CD14-positive monocyte (primary cell): Measurements from ENCODE around the gene TGM1. TPM values are rescaled to one million over a fixed set of nuclear protein-coding genes. Genes with fewer than 3 reads are reported as not detected.

Experiments used
- DNase-seq, 3 donors: peaks; one replicate each; pipeline ENCODE4 v3.0.0-alpha.2; 2011 to 2022
- H2AFZ ChIP-seq: 2 replicates; pipeline ENCODE4 v1.6.0; 2012; ENCODE audit warnings: mild to moderate bottlenecking, low read depth, low read length, inconsistent platforms; ENCODE audit not compliant: insufficient read depth, poor library complexity, severe bottlenecking
- H3K27ac ChIP-seq, 2 donors: 1 replicate in 1 of 2; 2 replicates in 1 of 2; pipeline ENCODE4 v1.5.1; 2012 to 2013; ENCODE audit warnings: low read length in 2 of 2, control low read depth in 1 of 2, inconsistent platforms in 1 of 2, low read depth in 1 of 2, mild to moderate bottlenecking in 1 of 2
- H3K27me3 ChIP-seq, 2 donors: one replicate each; pipeline versions ENCODE4 v1.6.0 to v1.6.1; 2011 to 2013; ENCODE audit warnings: low read length in 2 of 2; ENCODE audit not compliant: control insufficient read depth in 2 of 2, insufficient read depth in 2 of 2
- H3K36me3 ChIP-seq, 2 donors: replicated peaks in 1 of 2; 1 replicate in 1 of 2; 2 replicates in 1 of 2; pipeline versions ENCODE4 v1.5.1 to v1.6.1; 2012 to 2013; ENCODE audit warnings: low read length in 2 of 2, control low read depth in 1 of 2, inconsistent platforms in 1 of 2, mild to moderate bottlenecking in 1 of 2; ENCODE audit not compliant: insufficient read depth in 2 of 2, control insufficient read depth in 1 of 2
- H3K4me1 ChIP-seq, 2 donors: 1 replicate in 1 of 2; 2 replicates in 1 of 2; pipeline versions ENCODE4 v1.5.1 to v1.6.1; 2012 to 2013; ENCODE audit warnings: low read length in 2 of 2, control low read depth in 1 of 2, inconsistent platforms in 1 of 2, mild to moderate bottlenecking in 1 of 2, moderate library complexity in 1 of 2; ENCODE audit not compliant: insufficient read depth in 2 of 2, control insufficient read depth in 1 of 2
- H3K4me2 ChIP-seq: replicated peaks from 2 replicates; pipeline ENCODE3; 2012; ENCODE audit warnings: low read length, moderate library complexity, mild to moderate bottlenecking; ENCODE audit not compliant: poor library complexity, severe bottlenecking; ENCODE audit errors: extremely low read depth
- H3K4me3 ChIP-seq, 3 experiments: fragments of 200-600 bp in 1 of 3; sonication (generic) in 1 of 3; replicated peaks in 1 of 3; 1 replicate in 2 of 3; 2 replicates in 1 of 3; pipeline ENCODE4 v1.5.1; 2011 to 2013; ENCODE audit warnings: low read length in 3 of 3, mild to moderate bottlenecking in 3 of 3, control low read depth in 2 of 3, low read depth in 2 of 3, inconsistent platforms in 1 of 3, moderate library complexity in 1 of 3
- H3K79me2 ChIP-seq: 2 replicates; pipeline ENCODE4 v1.6.0; 2012; ENCODE audit warnings: mild to moderate bottlenecking, control low read depth, inconsistent platforms, low read length, moderate library complexity; ENCODE audit not compliant: insufficient read depth
- H3K9ac ChIP-seq: 2 replicates; pipeline ENCODE4 v1.6.0; 2017; ENCODE audit warnings: low read length, mild to moderate bottlenecking; ENCODE audit not compliant: insufficient read depth, poor library complexity, severe bottlenecking
- H3K9me3 ChIP-seq, 2 donors: replicated peaks in 1 of 2; 1 replicate in 1 of 2; 2 replicates in 1 of 2; pipeline versions ENCODE4 v1.5.1 to v1.6.1; 2012 to 2013; ENCODE audit warnings: low read length in 2 of 2, control low read depth in 1 of 2; ENCODE audit not compliant: control insufficient read depth in 1 of 2, insufficient read depth in 1 of 2
- H4K20me1 ChIP-seq: 2 replicates; pipeline ENCODE4 v1.6.0; 2012; ENCODE audit warnings: mild to moderate bottlenecking, low read length, control low read depth, moderate library complexity; ENCODE audit not compliant: insufficient read depth
- H3K27ac Mint-ChIP-seq, 7 donors: one replicate each; pipeline ENCODE4 v1.8.0; 2020; ENCODE audit warnings: mild to moderate bottlenecking in 7 of 7, mixed read lengths in 7 of 7, moderate library complexity in 6 of 7, inconsistent platforms in 2 of 7
- H3K27me3 Mint-ChIP-seq, 3 donors: one replicate each; pipeline ENCODE4 v1.8.0; 2021 to 2022; ENCODE audit warnings: low read depth in 3 of 3, mild to moderate bottlenecking in 3 of 3, mixed read lengths in 3 of 3, moderate library complexity in 3 of 3, inconsistent platforms in 1 of 3
- H3K36me3 Mint-ChIP-seq, 2 donors: one replicate each; pipeline ENCODE4 v1.8.0; 2020; ENCODE audit warnings: mixed read lengths in 2 of 2, inconsistent platforms in 1 of 2, mild to moderate bottlenecking in 1 of 2
- H3K4me1 Mint-ChIP-seq: one replicate; pipeline ENCODE4 v1.8.0; 2020; ENCODE audit warnings: mild to moderate bottlenecking, mixed read lengths
- H3K4me3 Mint-ChIP-seq, 2 donors: one replicate each; pipeline ENCODE4 v1.8.0; 2020; ENCODE audit warnings: mild to moderate bottlenecking in 2 of 2, mixed read lengths in 2 of 2, moderate library complexity in 1 of 2
- H3K9me3 Mint-ChIP-seq, 7 donors: one replicate each; pipeline ENCODE4 v1.8.0; 2020 to 2022; ENCODE audit warnings: mixed read lengths in 7 of 7, mild to moderate bottlenecking in 6 of 7, moderate library complexity in 6 of 7, inconsistent platforms in 2 of 7
- CTCF ChIP-seq: fragments of 200-600 bp; IDR thresholded peaks from one replicate; pipeline ENCODE4 v1.8.0; 2022; ENCODE audit warnings: antibody characterized with exemption, mild to moderate bottlenecking
- WGBS: methylation state at CpG from one replicate; pipeline ENCODE4 v1.1.5; 2013; ENCODE audit warnings: missing lambda C conversion rate; ENCODE audit not compliant: insufficient coverage; 5-methylcytosine and 5-hydroxymethylcytosine counted together
- intact Hi-C, 2 donors: fragments of 100-400 bp; cut with micrococcal nuclease; formaldehyde crosslinking; loops; one replicate each; pipeline versions ENCODE4 v1.15.0 to v1.15.1; 2023
- polyA plus RNA-seq, 3 donors: library from polyadenylated mRNA; depleted of rRNA in 1 of 3; unstranded in 2 of 3; stranded (reverse) in 1 of 3; fragments of 300-500 nt in 2 of 3; fragments of >200 nt in 1 of 3; fragmentation: Illumina TruSeq in 2 of 3; gene quantifications; 1 replicate in 2 of 3; 2 replicates in 1 of 3; pipeline ENCODE4 v1.2.3, GENCODE V29; 2012 to 2021

Gene TGM1
- polyA plus RNA-seq, 3 donors = 7.8 TPM; not detected in 2

- Histone ChIP-seq H3K36me3 (peaks cover 26 to 28% of the 10 kb centered on the region in 2 donors), H4K20me1 (no peaks in the 10 kb centered on the region), H3K9ac (no peak overlapping the region), H3K79me2 (peaks cover 56% of the 10 kb centered on the region), H3K4me1 (peaks cover 66 to 69% of the 10 kb centered on the region in 2 donors), H3K4me3 (peak overlapping the region in 1 of 3 experiments; percentile 97), H3K9me3 (no peaks in the 10 kb centered on the region), H3K4me2 (peak overlapping the region; percentile 85), H2AFZ (no peak overlapping the region), H3K27ac (peak overlapping the region in 1 of 2 donors; percentile 98), H3K27me3 (no peaks in the 10 kb centered on the region)
- Mint-ChIP-seq H3K9me3 (peaks cover 0 to 4% (median 0%) of the 10 kb centered on the region in 7 donors), H3K36me3 (peaks cover 23 to 27% of the 10 kb centered on the region in 2 donors), H3K27ac (peak overlapping the region; percentile 25 to 96 (median 91)), H3K4me1 (peaks cover 61% of the 10 kb centered on the region), H3K27me3 (no peaks in the 10 kb centered on the region), H3K4me3 (peak overlapping the region; percentile 30 to 32)
- DNase-seq = no peak
- WGBS = 94% methylated on average over 2 of the region's 2 CpGs
- TF ChIP-seq CTCF = no peak
- intact Hi-C loops = no loop called here
Observed at GRCh38 chr14:24272467-24272866, 9.5 kb upstream of the TGM1 start.

GRCh38 chr14:24271834-24272263 lies 8.9 kb upstream of the TGM1 start:
- peaks cover 60 to 63% of the 10 kb centered on the region in 2 donors for H3K4me1 ChIP-seq
- 6% methylated on average over 2 of the region's 3 CpGs for WGBS
- H3K9me3 ChIP-seq = no peaks in the 10 kb centered on the region
- H3K4me2 ChIP-seq = peak overlapping the region; percentile 85
- peaks cover 60% of the 10 kb centered on the region for H3K4me1 Mint-ChIP-seq
- no peaks in the 10 kb centered on the region for H3K27me3 Mint-ChIP-seq
- peaks cover 0 to 2% (median 0%) of the 10 kb centered on the region in 7 donors for H3K9me3 Mint-ChIP-seq
- no peak for DNase-seq
- H3K27ac Mint-ChIP-seq = peak overlapping the region; percentile 82 to 96 (median 95)
- peak overlapping the region; percentile 89 to 94 for H3K4me3 Mint-ChIP-seq
- no peaks in the 10 kb centered on the region for H4K20me1 ChIP-seq
- H3K27ac ChIP-seq = peak overlapping the region; percentile 42 to 98
- H3K4me3 ChIP-seq = peak overlapping the region; percentile 71 to 97 (median 85)
- H3K9ac ChIP-seq = peak overlapping the region; percentile 99
- intact Hi-C loops = loop anchor here in 1 of 2 donors (2.0 kb wide), 1 partner anchor 29 kb away; the partner anchor contains the start of gene TINF2
- peaks cover 52% of the 10 kb centered on the region for H3K79me2 ChIP-seq
- H3K36me3 Mint-ChIP-seq = peaks cover 29 to 34% of the 10 kb centered on the region in 2 donors
- H2AFZ ChIP-seq = peak overlapping the region; percentile 98
- no peak for TF ChIP-seq CTCF
- no peaks in the 10 kb centered on the region for H3K27me3 ChIP-seq
- peaks cover 32 to 34% of the 10 kb centered on the region in 2 donors for H3K36me3 ChIP-seq
